ENCODE measurements around the gene ARF5.
"Not testable (repeated sequence)": the region's sequence is repeated elsewhere in the genome, so short reads cannot be mapped to it uniquely, and the experiment has no call there.

ARF5 gene

GRCh38 chr7:127588019-127588696 lies at the start of gene ARF5:
TSS of gene ARF5 (plus strand) at chr7:127588411. CDS start at chr7:127588499, 88 bp downstream.
- DNase-seq (ENCODE audit: low read depth) = peak; percentile 81

- no peak for DNase-seq (ENCODE audit: low read depth)
These were observed 49.1 kb upstream of the ARF5 start for GRCh38 chr7:127539116-127539515.

- DNase-seq (ENCODE audit: low read depth) = not testable (repeated sequence)
These were observed 47.8 kb upstream of the ARF5 start for GRCh38 chr7:127540461-127540860.

- no peak for DNase-seq (ENCODE audit: low read depth)
These were observed 46.7 kb upstream of the ARF5 start for GRCh38 chr7:127541548-127541947.

- DNase-seq (ENCODE audit: low read depth) = no peak
These were observed 41.9 kb upstream of the ARF5 start for GRCh38 chr7:127546313-127546712.

- no peak for DNase-seq (ENCODE audit: low read depth)
These were observed 38.0 kb upstream of the ARF5 start for GRCh38 chr7:127550247-127550646.

GRCh38 chr7:127551941-127552340 lies 36.3 kb upstream of the ARF5 start:
- DNase-seq (ENCODE audit: low read depth) = no peak

- no peak for DNase-seq (ENCODE audit: low read depth)
These were observed 31.8 kb upstream of the ARF5 start for GRCh38 chr7:127556404-127556803.

GRCh38 chr7:127557803-127558202 lies 30.4 kb upstream of the ARF5 start:
- DNase-seq (ENCODE audit: low read depth) = no peak

- no peak for DNase-seq (ENCODE audit: low read depth)
These were observed 22.0 kb upstream of the ARF5 start for GRCh38 chr7:127566242-127566641.

GRCh38 chr7:127568034-127568433 lies 20.2 kb upstream of the ARF5 start:
- not testable (repeated sequence) for DNase-seq (ENCODE audit: low read depth)

GRCh38 chr7:127571741-127572505 lies 16.3 kb upstream of the ARF5 start:
- DNase-seq (ENCODE audit: low read depth) = no peak

GRCh38 chr7:127578036-127578684 lies 10.1 kb upstream of the ARF5 start:
- DNase-seq (ENCODE audit: low read depth) = no peak

- no peak for DNase-seq (ENCODE audit: low read depth)
These were observed 9.4 kb upstream of the ARF5 start for GRCh38 chr7:127578711-127579275.

- DNase-seq (ENCODE audit: low read depth) = no peak
These were observed 7.6 kb upstream of the ARF5 start for GRCh38 chr7:127580612-127581011.

GRCh38 chr7:127581716-127582115 lies 6.5 kb upstream of the ARF5 start:
- DNase-seq (ENCODE audit: low read depth) = no peak

- DNase-seq (ENCODE audit: low read depth) = no peak
These were observed 5.8 kb upstream of the ARF5 start for GRCh38 chr7:127582361-127582760.

- DNase-seq (ENCODE audit: low read depth) = no peak
These were observed 3.6 kb upstream of the ARF5 start for GRCh38 chr7:127584648-127585043.

GRCh38 chr7:127585044-127585953 lies 2.9 kb upstream of the ARF5 start, which contains the start of gene GCC1:
TSS of gene GCC1 (minus strand) at chr7:127585596. CDS start at chr7:127585182, 414 bp downstream.
- peak; percentile 88 for DNase-seq (ENCODE audit: low read depth)

GRCh38 chr7:127586346-127586745 lies 1.9 kb upstream of the ARF5 start:
- no peak for DNase-seq (ENCODE audit: low read depth)

- no peak for DNase-seq (ENCODE audit: low read depth)
These were observed 570 bp upstream of the ARF5 start for GRCh38 chr7:127587663-127588018.

Measured in stimulated activated CD8-positive, alpha-beta memory T cell treated with anti-CD3 and anti-CD28 coated beads, Interleukin-4, amount 100 ng/mL, for 24 hours (primary cell).